ENCODE data around the gene RPL22L1. TPM values are rescaled to one million over a fixed set of nuclear protein-coding genes. Genes with fewer than 3 reads are reported as not detected.
"Not testable (repeated sequence)": the region's sequence is repeated elsewhere in the genome, so short reads cannot be mapped to it uniquely, and the experiment has no call there.

The RPL22L1 gene
- polyA plus RNA-seq (2013, experiment 1 of 2; ENCODE audit: insufficient read length) = 96.1 TPM
- 90.5 TPM for polyA plus RNA-seq (2013, experiment 2 of 2; ENCODE audit: insufficient read length)

GRCh38 chr3:170869645-170870593 is at the start of gene RPL22L1:
Gene RPL22L1 (minus strand): TSS chr3:170870195. CDS start chr3:170870167, 28 bp downstream.
- DNase-seq = peak; percentile 96

- DNase-seq = no peak
These were observed 48.7 kb upstream of the RPL22L1 start for GRCh38 chr3:170918715-170919114.

GRCh38 chr3:170914690-170915089 is 44.7 kb upstream of the RPL22L1 start:
- DNase-seq = no peak

GRCh38 chr3:170914212-170914611 is 44.2 kb upstream of the RPL22L1 start:
- no peak for DNase-seq

GRCh38 chr3:170911051-170911450 is 41.1 kb upstream of the RPL22L1 start:
- no peak for DNase-seq

- no peak for DNase-seq
These were observed 40.5 kb upstream of the RPL22L1 start for GRCh38 chr3:170910542-170910941.

GRCh38 chr3:170909129-170909903 is 39.3 kb upstream of the RPL22L1 start:
- DNase-seq = peak; percentile 66

- DNase-seq = peak; percentile 97
These were observed 38.5 kb upstream of the RPL22L1 start, which contains the start of gene EIF5A2 for GRCh38 chr3:170908235-170909116. Gene EIF5A2 (minus strand): TSS chr3:170908637. CDS start chr3:170907806, 831 bp downstream.

GRCh38 chr3:170907637-170908234 is 37.7 kb upstream of the RPL22L1 start:
- peak; percentile 22 for DNase-seq

- no peak for DNase-seq
These were observed 35.9 kb upstream of the RPL22L1 start for GRCh38 chr3:170905862-170906261.

- no peak for DNase-seq
These were observed 33.1 kb upstream of the RPL22L1 start for GRCh38 chr3:170903123-170903522.

- DNase-seq = no peak
These were observed 29.5 kb upstream of the RPL22L1 start for GRCh38 chr3:170899455-170899854.

GRCh38 chr3:170897978-170898377 is 28.0 kb upstream of the RPL22L1 start:
- DNase-seq = no peak

GRCh38 chr3:170897199-170897598 is 27.2 kb upstream of the RPL22L1 start:
- DNase-seq = not testable (repeated sequence)

- no peak for DNase-seq
These were observed 26.8 kb upstream of the RPL22L1 start for GRCh38 chr3:170896781-170897180.

GRCh38 chr3:170896333-170896732 is 26.3 kb upstream of the RPL22L1 start:
- DNase-seq = not testable (repeated sequence)

- DNase-seq = no peak
These were observed 23.9 kb upstream of the RPL22L1 start for GRCh38 chr3:170893895-170894294.

- DNase-seq = no peak
These were observed 19.6 kb upstream of the RPL22L1 start for GRCh38 chr3:170889630-170890029.

- no peak for DNase-seq
These were observed 19.1 kb upstream of the RPL22L1 start for GRCh38 chr3:170889132-170889531.

- DNase-seq = not testable (repeated sequence)
These were observed 14.3 kb upstream of the RPL22L1 start for GRCh38 chr3:170884109-170884930.

- not testable (repeated sequence) for DNase-seq
These were observed 8.7 kb upstream of the RPL22L1 start for GRCh38 chr3:170878688-170879087.

All from fibroblast of skin of scalp (primary cell).